Measurements from ENCODE around the gene SNRNP27.

GRCh38 chr2:69858261-69858660 is 35.5 kb upstream of the SNRNP27 start:
- TF ChIP-seq CTCF (IDR thresholded peaks at IDR 0.05; ENCODE audit: low read depth, low read length) (no peak), POLR2A (IDR thresholded peaks at IDR 0.05; ENCODE audit: extremely low read depth, insufficient read length) (no peak)

Measured in NB4 (cell line).